Gastrocnemius medialis (tissue), 4 donors: Measurements from ENCODE around the gene B4GALT2. TPM values are rescaled to one million over a fixed set of nuclear protein-coding genes. Genes with fewer than 3 reads are reported as not detected.

Experiments
- ATAC-seq, 2 donors: fragments of 150-250 bp; one replicate each; pipeline ENCODE4 v1.9.1; 2016
- DNase-seq, 2 donors: peaks; one replicate each; pipeline ENCODE4 v3.0.0-alpha.2; 2019
- H3K27ac ChIP-seq, 4 donors: fragments of 200-600 bp; sonication (generic); 1 replicate in 1 of 4; 2 replicates in 3 of 4; pipeline ENCODE4 v1.5.1; 2016 to 2018; ENCODE audit warnings: mild to moderate bottlenecking in 2 of 4, moderate library complexity in 1 of 4
- H3K27me3 ChIP-seq, 3 donors: fragments of 200-600 bp; sonication (generic) in 2 of 3; 1 replicate in 1 of 3; 2 replicates in 2 of 3; pipeline versions ENCODE4 v1.5.1 to v1.6.0; 2016 to 2019; ENCODE audit warnings: mild to moderate bottlenecking in 1 of 3, moderate library complexity in 1 of 3
- H3K36me3 ChIP-seq, 2 donors: fragments of 200-600 bp; sonication (generic) in 1 of 2; one replicate each; pipeline ENCODE4 v1.5.1; 2017 to 2018
- H3K4me1 ChIP-seq, 2 donors: fragments of 200-600 bp; sonication (generic) in 1 of 2; one replicate each; pipeline ENCODE4 v1.5.1; 2016 to 2017; ENCODE audit warnings: mild to moderate bottlenecking in 2 of 2
- H3K4me3 ChIP-seq, 4 donors: fragments of 200-600 bp; sonication (generic) in 3 of 4; 1 replicate in 1 of 4; 2 replicates in 3 of 4; pipeline ENCODE4 v1.5.1; 2016 to 2019; ENCODE audit warnings: mild to moderate bottlenecking in 2 of 4
- H3K9me3 ChIP-seq, 3 donors: fragments of 200-600 bp; sonication (generic) in 2 of 3; 1 replicate in 1 of 3; 2 replicates in 2 of 3; pipeline ENCODE4 v1.5.1; 2016 to 2019
- POLR2A ChIP-seq, 2 donors: fragments of 450-650 bp; IDR thresholded peaks; one replicate each; pipeline ENCODE4 v1.6.1; 2017; ENCODE audit warnings: antibody characterized with exemption in 2 of 2, mild to moderate bottlenecking in 2 of 2, moderate library complexity in 2 of 2
- in situ Hi-C, 4 donors: fragments of 200-750 bp; cut with MboI; loops; one replicate each; pipeline versions ENCODE4 v1.15.0 to v1.8.0; 2017; ENCODE audit warnings: low sequenced_read_pairs in 4 of 4
- intact Hi-C: fragments of 100-400 bp; cut with DNase I; formaldehyde crosslinking; loops from one replicate; pipeline ENCODE4 v1.15.1; 2023; ENCODE audit warnings: low total_unique reads
- total RNA-seq, 4 donors: library from RNA; depleted of rRNA; stranded (reverse); fragments of >200 nt; gene quantifications; one replicate each; pipeline versions ENCODE4 v1.1.0 to v1.2.3, GENCODE V29; 2016
- TF ChIP-seq, protein P1 (sequence below), 5 experiments: fragments of 450-650 bp in 3 of 5; fragments of 200-600 bp in 2 of 5; sonication (generic) in 2 of 5; IDR thresholded peaks in 4 of 5; conservative IDR thresholded peaks in 1 of 5; 1 replicate in 4 of 5; 2 replicates in 1 of 5; pipeline ENCODE4 v1.5.1; 2016 to 2019; ENCODE audit warnings: antibody characterized with exemption in 5 of 5, mild to moderate bottlenecking in 3 of 5, moderate library complexity in 3 of 5

The B4GALT2 gene
- total RNA-seq, 4 donors from 2014 or later: 63.5 to 97.8 (median 72.1) TPM

DNA sequence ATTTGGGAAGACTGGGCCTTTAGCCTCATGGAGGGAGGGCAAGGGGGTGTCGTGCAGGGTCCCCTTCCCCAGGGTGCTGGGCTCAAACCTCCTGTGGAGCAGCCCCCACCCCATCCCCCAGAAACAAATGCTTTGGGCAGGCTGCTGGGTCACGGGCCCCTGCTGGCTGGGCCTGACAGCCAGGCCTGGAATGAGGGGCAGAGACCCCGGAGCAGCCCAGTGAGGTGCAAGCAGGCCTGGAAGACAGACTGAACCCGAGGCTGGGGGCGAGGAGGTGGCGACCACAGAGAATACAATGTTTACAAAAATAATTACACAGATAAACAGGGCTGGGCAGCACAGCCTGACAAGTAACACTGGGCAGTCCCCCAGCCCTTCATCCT lies 17.7 kb downstream of the B4GALT2 start:
- H3K27ac ChIP-seq: no peak overlapping the region
- DNase-seq (no peak), ATAC-seq (no peak)
- no peaks in the 10 kb centered on the region for H3K36me3 ChIP-seq
- H3K4me1 ChIP-seq: peaks cover 0 to 7% of the 10 kb centered on the region in 2 donors
- in situ Hi-C loops: loop anchor here in 1 of 4 donors (10.0 kb wide), 1 partner anchor 48 kb away; no protein-coding TSS in a partner anchor
- H3K27me3 ChIP-seq: no peaks in the 10 kb centered on the region
- no peak overlapping the region for H3K4me3 ChIP-seq
- no peaks in the 10 kb centered on the region for H3K9me3 ChIP-seq
- intact Hi-C loops: no loop called here
- TF ChIP-seq, protein P1, sequence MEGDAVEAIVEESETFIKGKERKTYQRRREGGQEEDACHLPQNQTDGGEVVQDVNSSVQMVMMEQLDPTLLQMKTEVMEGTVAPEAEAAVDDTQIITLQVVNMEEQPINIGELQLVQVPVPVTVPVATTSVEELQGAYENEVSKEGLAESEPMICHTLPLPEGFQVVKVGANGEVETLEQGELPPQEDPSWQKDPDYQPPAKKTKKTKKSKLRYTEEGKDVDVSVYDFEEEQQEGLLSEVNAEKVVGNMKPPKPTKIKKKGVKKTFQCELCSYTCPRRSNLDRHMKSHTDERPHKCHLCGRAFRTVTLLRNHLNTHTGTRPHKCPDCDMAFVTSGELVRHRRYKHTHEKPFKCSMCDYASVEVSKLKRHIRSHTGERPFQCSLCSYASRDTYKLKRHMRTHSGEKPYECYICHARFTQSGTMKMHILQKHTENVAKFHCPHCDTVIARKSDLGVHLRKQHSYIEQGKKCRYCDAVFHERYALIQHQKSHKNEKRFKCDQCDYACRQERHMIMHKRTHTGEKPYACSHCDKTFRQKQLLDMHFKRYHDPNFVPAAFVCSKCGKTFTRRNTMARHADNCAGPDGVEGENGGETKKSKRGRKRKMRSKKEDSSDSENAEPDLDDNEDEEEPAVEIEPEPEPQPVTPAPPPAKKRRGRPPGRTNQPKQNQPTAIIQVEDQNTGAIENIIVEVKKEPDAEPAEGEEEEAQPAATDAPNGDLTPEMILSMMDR (IDR thresholded peaks at IDR 0.05 in 4 of 5, conservative IDR thresholded peaks at IDR 0.05 in 1 of 5): no peak
- no peak for TF ChIP-seq POLR2A (IDR thresholded peaks at IDR 0.05)

DNA sequence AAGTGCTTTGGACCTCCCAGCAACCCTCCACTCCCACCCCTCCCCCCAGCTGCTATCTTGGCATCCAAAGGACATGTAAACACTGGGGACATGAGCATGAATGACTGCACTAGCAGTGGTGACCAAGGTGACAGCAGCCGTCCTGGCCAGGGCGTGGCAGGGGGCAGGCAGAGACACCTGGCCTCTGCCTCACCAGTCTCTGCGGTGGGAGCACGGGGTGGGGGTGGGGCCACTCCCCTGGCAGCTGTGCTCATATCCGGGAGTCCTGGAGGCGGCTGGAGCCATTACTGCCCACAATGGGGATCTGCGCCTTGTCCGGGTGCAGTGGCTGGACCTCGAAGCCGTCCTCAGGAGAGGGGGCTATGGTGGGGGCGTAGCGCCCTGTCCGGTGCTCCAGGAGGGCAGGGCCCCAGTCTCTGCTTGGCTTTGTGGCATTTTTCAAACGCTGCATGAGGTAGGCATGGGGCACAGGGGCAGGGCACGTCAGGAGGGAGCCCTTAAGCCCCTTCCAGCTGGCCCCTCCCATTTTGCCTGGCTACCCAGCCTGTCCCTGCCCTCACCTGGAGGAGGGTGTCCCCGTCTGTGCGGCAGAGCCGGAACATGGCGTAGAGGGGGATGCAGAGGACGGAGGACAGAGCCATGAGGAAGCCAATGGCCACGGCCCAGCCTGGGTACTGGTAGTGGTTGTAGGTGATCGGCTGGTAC lies 18.4 kb downstream of the B4GALT2 start:
- no peaks in the 10 kb centered on the region for H3K36me3 ChIP-seq
- in situ Hi-C loops: loop anchor here in 1 of 4 donors (10.0 kb wide), 1 partner anchor 47 kb away; no protein-coding TSS in a partner anchor
- H3K4me3 ChIP-seq: no peak overlapping the region

DNA sequence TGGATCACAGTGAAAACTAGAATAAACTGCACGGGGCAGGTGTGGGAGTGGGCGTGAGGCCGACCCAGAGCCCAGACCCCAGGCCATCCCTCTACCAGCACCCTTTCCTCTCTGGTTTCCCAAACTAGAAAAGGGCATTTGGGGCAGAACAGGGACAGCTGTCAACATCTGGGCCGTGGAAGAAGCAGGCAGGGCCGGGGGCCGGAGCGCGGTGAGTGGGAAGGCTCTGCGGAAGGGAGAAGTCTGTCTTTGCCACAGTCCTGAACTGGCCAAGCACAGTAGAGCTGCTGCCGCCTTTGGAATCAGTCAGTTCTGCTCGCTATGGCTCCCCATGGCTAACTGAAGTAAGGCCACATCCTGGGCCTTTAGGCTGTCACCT lies 19.0 kb downstream of the B4GALT2 start:
- no peak overlapping the region for H3K27ac ChIP-seq
- no peaks in the 10 kb centered on the region for H3K27me3 ChIP-seq
- no peaks in the 10 kb centered on the region for H3K4me1 ChIP-seq
- TF ChIP-seq POLR2A (IDR thresholded peaks at IDR 0.05): no peak
- TF ChIP-seq, protein P1 (IDR thresholded peaks at IDR 0.05 in 4 of 5, conservative IDR thresholded peaks at IDR 0.05 in 1 of 5): no peak
- no peaks in the 10 kb centered on the region for H3K36me3 ChIP-seq
- intact Hi-C loops: no loop called here
- ATAC-seq (no peak), DNase-seq (no peak)
- no peak overlapping the region for H3K4me3 ChIP-seq
- in situ Hi-C loops: loop anchor here in 1 of 4 donors (10.0 kb wide), 1 partner anchor 47 kb away; no protein-coding TSS in a partner anchor
- H3K9me3 ChIP-seq: no peaks in the 10 kb centered on the region

More for the DNA sequence above, 18.4 kb downstream of the B4GALT2 start:
- intact Hi-C loops: no loop called here
- H3K27me3 ChIP-seq: no peaks in the 10 kb centered on the region
- ATAC-seq: no peak
- H3K9me3 ChIP-seq: no peaks in the 10 kb centered on the region
- peaks cover 0 to under 1% of the 10 kb centered on the region in 2 donors for H3K4me1 ChIP-seq
- TF ChIP-seq, protein P1 (IDR thresholded peaks at IDR 0.05 in 4 of 5, conservative IDR thresholded peaks at IDR 0.05 in 1 of 5): no peak
- TF ChIP-seq POLR2A (IDR thresholded peaks at IDR 0.05): no peak
- DNase-seq: no peak
- H3K27ac ChIP-seq: no peak overlapping the region

DNA sequence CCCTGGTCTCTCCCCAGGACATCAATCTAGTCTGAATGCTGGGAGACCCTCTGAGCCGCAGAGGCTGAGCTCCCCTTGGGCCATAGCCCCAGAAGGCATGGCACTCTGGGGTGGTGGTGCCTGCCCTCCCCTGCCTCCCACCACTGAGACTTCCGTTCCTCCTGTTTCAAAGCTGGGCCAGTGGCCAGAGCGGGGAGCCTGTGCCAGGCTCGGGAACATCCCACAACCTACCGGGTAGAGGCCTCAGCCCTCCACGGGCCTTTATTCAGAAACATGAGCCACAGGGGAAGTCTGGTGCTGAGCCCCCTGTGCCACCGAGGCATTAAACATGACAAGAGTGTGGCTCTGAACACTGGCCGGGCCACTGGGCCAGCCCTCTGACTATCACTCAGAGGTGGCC lies 20.4 kb downstream of the B4GALT2 start:
- Histone ChIP-seq H3K27me3 (no peaks in the 10 kb centered on the region), H3K36me3 (no peaks in the 10 kb centered on the region), H3K27ac (no peak overlapping the region), H3K4me1 (no peaks in the 10 kb centered on the region), H3K9me3 (no peaks in the 10 kb centered on the region), H3K4me3 (no peak overlapping the region)
- in situ Hi-C loops: loop anchor here in 1 of 4 donors (10.0 kb wide), 1 partner anchor 45 kb away; no protein-coding TSS in a partner anchor
- ATAC-seq (no peak), DNase-seq (no peak)
- TF ChIP-seq, protein P1 (IDR thresholded peaks at IDR 0.05 in 4 of 5, conservative IDR thresholded peaks at IDR 0.05 in 1 of 5): no peak
- no peak for TF ChIP-seq POLR2A (IDR thresholded peaks at IDR 0.05)
- intact Hi-C loops: no loop called here
